Breast epithelium (tissue), 3 donors: ENCODE data around the gene SDK2.

Experiments used
- CTCF ChIP-seq, 3 donors: fragments of 450-650 bp; IDR thresholded peaks; one replicate each; pipeline ENCODE4 v1.5.1; 2016 to 2017; ENCODE audit warnings: antibody characterized with exemption in 3 of 3, mild to moderate bottlenecking in 3 of 3, moderate library complexity in 3 of 3
- POLR2A ChIP-seq: fragments of 450-650 bp; IDR thresholded peaks from one replicate; pipeline ENCODE4 v1.6.1; 2016; ENCODE audit warnings: antibody characterized with exemption, mild to moderate bottlenecking, moderate library complexity
- POLR2AphosphoS5 ChIP-seq, 3 donors: sonication (generic); formaldehyde crosslinking; IDR thresholded peaks; one replicate each; pipeline ENCODE4 v1.6.1; 2017; ENCODE audit warnings: antibody characterized with exemption in 3 of 3

- TF ChIP-seq CTCF (IDR thresholded peaks at IDR 0.05): no peak
- no peak for TF ChIP-seq POLR2A
- no peak for TF ChIP-seq POLR2AphosphoS5 (IDR thresholded peaks at IDR 0.05)
Measured at GRCh38 chr17:73371836-73372235, 272.4 kb downstream of the SDK2 start.
